ENCODE data around the gene POGZ. TPM values are rescaled to one million over a fixed set of nuclear protein-coding genes. Genes with fewer than 3 reads are reported as not detected.
A peak's percentile ranks its signal among the peaks of the same experiment; 100 is the strongest.

POGZ gene
- total and polyA plus RNA-seq, 2 of the 13 experiments (the other 11 are each of a cell fraction or from before 2014, with no cell fraction given), result 15.3 to 45.6 TPM

- TF ChIP-seq MIXL1 (CRISPR knock-in tag; IDR thresholded peaks at IDR 0.05) (no peak), NPAS2 (CRISPR knock-in tag; IDR thresholded peaks at IDR 0.05; ENCODE audit: borderline replicate concordance) (no peak), ZNF788 (CRISPR knock-in tag; IDR thresholded peaks at IDR 0.05; ENCODE audit: borderline replicate concordance) (peak; percentile 56; the same call in 1 of the 2 replicates), ZNF44 (CRISPR knock-in tag; IDR thresholded peaks at IDR 0.05) (no peak), ZMYM2 (CRISPR knock-in tag; IDR thresholded peaks at IDR 0.05) (no peak), ATF7 (IDR thresholded peaks at IDR 0.05) (no peak), ATF7 (CRISPR knock-in tag; IDR thresholded peaks at IDR 0.05) (no peak), TFDP1 (CRISPR knock-in tag; IDR thresholded peaks at IDR 0.05; ENCODE audit: borderline replicate concordance) (peak; percentile 56; the same call in 1 of the 2 replicates), SIX4 (CRISPR knock-in tag; IDR thresholded peaks at IDR 0.05) (no peak), ZBTB7A (CRISPR knock-in tag; IDR thresholded peaks at IDR 0.05) (no peak), HOXA7 (CRISPR knock-in tag; IDR thresholded peaks at IDR 0.05) (no peak), RBAK (CRISPR knock-in tag; IDR thresholded peaks at IDR 0.05) (no peak), ZFP1 (CRISPR knock-in tag; IDR thresholded peaks at IDR 0.05) (no peak), NRL (CRISPR knock-in tag; IDR thresholded peaks at IDR 0.05; ENCODE audit: borderline replicate concordance) (no peak), DNMT3B (CRISPR knock-in tag; conservative IDR thresholded peaks at IDR 0.05) (no peak), ZHX2 (IDR thresholded peaks at IDR 0.05; ENCODE audit: low read depth) (peak; percentile 72), ZHX2 (CRISPR knock-in tag; IDR thresholded peaks at IDR 0.05; ENCODE audit: borderline replicate concordance) (no peak), ZNF878 (CRISPR knock-in tag; IDR thresholded peaks at IDR 0.05) (no peak), NFYC (CRISPR knock-in tag; IDR thresholded peaks at IDR 0.05) (peak; percentile 88), ARNT (IDR thresholded peaks at IDR 0.05) (no peak), SKIL (CRISPR knock-in tag; IDR thresholded peaks at IDR 0.05; ENCODE audit: borderline replicate concordance) (no peak), ERF (CRISPR knock-in tag; IDR thresholded peaks at IDR 0.05) (peak; percentile 8; the same call in 1 of the 2 replicates)
These were observed at the start of gene POGZ (continued) for GRCh38 chr1:151459331-151460046.

Data from HepG2 (cell line).